Vagina (tissue), 2 donors: Measurements from ENCODE around the gene BACH1. TPM values are rescaled to one million over a fixed set of nuclear protein-coding genes. Genes with fewer than 3 reads are reported as not detected.

Source experiments
- DNase-seq, 2 donors: peaks; one replicate each; pipeline ENCODE4 v3.0.0-alpha.2; 2017; ENCODE audit errors: extremely low spot score in 2 of 2
- H3K27ac ChIP-seq: fragments of 200-600 bp; sonication (generic); one replicate; pipeline ENCODE4 v1.5.1; 2019
- H3K27me3 ChIP-seq: fragments of 200-600 bp; sonication (generic); one replicate; pipeline ENCODE4 v1.5.1; 2019
- H3K36me3 ChIP-seq, 2 donors: fragments of 200-600 bp; sonication (generic); one replicate each; pipeline ENCODE4 v1.5.1; 2017 to 2019
- H3K4me1 ChIP-seq: fragments of 200-600 bp; sonication (generic); one replicate; pipeline ENCODE4 v1.5.1; 2019
- H3K4me3 ChIP-seq, 2 donors: fragments of 200-600 bp; sonication (generic); 1 replicate in 1 of 2; 2 replicates in 1 of 2; pipeline ENCODE4 v1.5.1; 2016 to 2019
- H3K9me3 ChIP-seq: fragments of 200-600 bp; sonication (generic); one replicate; pipeline ENCODE4 v1.5.1; 2019
- CTCF ChIP-seq, 3 experiments: fragments of 450-650 bp in 2 of 3; fragments of 200-600 bp in 1 of 3; sonication (generic) in 1 of 3; IDR thresholded peaks; one replicate each; pipeline ENCODE4 v1.5.1; 2017 to 2019; ENCODE audit warnings: antibody characterized with exemption in 3 of 3, mild to moderate bottlenecking in 2 of 3, moderate library complexity in 2 of 3
- POLR2A ChIP-seq, 2 donors: fragments of 450-650 bp; IDR thresholded peaks; one replicate each; pipeline ENCODE4 v1.6.1; 2017; ENCODE audit warnings: antibody characterized with exemption in 2 of 2, mild to moderate bottlenecking in 2 of 2, moderate library complexity in 2 of 2
- POLR2AphosphoS5 ChIP-seq, 2 donors: sonication (generic); formaldehyde crosslinking; IDR thresholded peaks; one replicate each; pipeline ENCODE4 v1.9.0; 2017; ENCODE audit warnings: antibody characterized with exemption in 2 of 2, mild to moderate bottlenecking in 2 of 2, low read depth in 1 of 2; ENCODE audit not compliant: insufficient read depth in 1 of 2
- intact Hi-C: fragments of 100-400 bp; cut with DNase I; formaldehyde crosslinking; loops from one replicate; pipeline ENCODE4 v1.15.1; 2023
- total RNA-seq: library from RNA; depleted of rRNA; stranded (reverse); fragments of >200 nt; gene quantifications from one replicate; pipeline ENCODE4 v1.2.3, GENCODE V29; 2016

BACH1 gene
- total RNA-seq, 1 donor from 2014 or later: 33.1 TPM

- Histone ChIP-seq H3K9me3 (no peaks in the 10 kb centered on the region), H3K27me3 (no peaks in the 10 kb centered on the region), H3K36me3 (no peaks in the 10 kb centered on the region), H3K27ac (no peak overlapping the region), H3K4me1 (peaks cover 64% of the 10 kb centered on the region), H3K4me3 (no peak overlapping the region)
- no peak for TF ChIP-seq POLR2AphosphoS5 (IDR thresholded peaks at IDR 0.05; ENCODE audit: insufficient read depth in 1 of 2, low read depth in 1 of 2)
- TF ChIP-seq POLR2A (IDR thresholded peaks at IDR 0.05): no peak
- TF ChIP-seq CTCF (IDR thresholded peaks at IDR 0.05): no peak
- intact Hi-C loops: no loop called here
- DNase-seq: no peak
Measured at GRCh38 chr21:29307718-29308455, 9.2 kb downstream of the BACH1 start.

- Histone ChIP-seq H3K4me1 (peaks cover 64% of the 10 kb centered on the region), H3K27me3 (no peaks in the 10 kb centered on the region), H3K36me3 (no peaks in the 10 kb centered on the region), H3K27ac (no peak overlapping the region), H3K4me3 (no peak overlapping the region), H3K9me3 (no peaks in the 10 kb centered on the region)
- no peak for TF ChIP-seq POLR2A (IDR thresholded peaks at IDR 0.05)
- TF ChIP-seq CTCF (IDR thresholded peaks at IDR 0.05): no peak
- no peak for TF ChIP-seq POLR2AphosphoS5 (IDR thresholded peaks at IDR 0.05; ENCODE audit: insufficient read depth in 1 of 2, low read depth in 1 of 2)
- DNase-seq: no peak
- intact Hi-C loops: no loop called here
Measured at GRCh38 chr21:29308456-29308783, 9.7 kb downstream of the BACH1 start.

GRCh38 chr21:29309703-29310102 lies 11.0 kb downstream of the BACH1 start:
- Histone ChIP-seq H3K36me3 (no peaks in the 10 kb centered on the region), H3K27me3 (no peaks in the 10 kb centered on the region), H3K4me1 (peaks cover 64% of the 10 kb centered on the region), H3K4me3 (no peak overlapping the region), H3K27ac (no peak overlapping the region), H3K9me3 (no peaks in the 10 kb centered on the region)
- intact Hi-C loops: no loop called here
- TF ChIP-seq CTCF (IDR thresholded peaks at IDR 0.05): no peak
- no peak for TF ChIP-seq POLR2AphosphoS5 (IDR thresholded peaks at IDR 0.05; ENCODE audit: insufficient read depth in 1 of 2, low read depth in 1 of 2)
- TF ChIP-seq POLR2A (IDR thresholded peaks at IDR 0.05): no peak
- no peak for DNase-seq

GRCh38 chr21:29311802-29312201 lies 13.1 kb downstream of the BACH1 start:
- no peak for DNase-seq
- no peaks in the 10 kb centered on the region for H3K36me3 ChIP-seq
- H3K27me3 ChIP-seq: no peaks in the 10 kb centered on the region
- TF ChIP-seq CTCF (IDR thresholded peaks at IDR 0.05) (no peak), POLR2A (IDR thresholded peaks at IDR 0.05) (no peak), POLR2AphosphoS5 (IDR thresholded peaks at IDR 0.05; ENCODE audit: insufficient read depth in 1 of 2, low read depth in 1 of 2) (no peak)
- no peaks in the 10 kb centered on the region for H3K9me3 ChIP-seq
- no peak overlapping the region for H3K27ac ChIP-seq
- no peak overlapping the region for H3K4me3 ChIP-seq
- peaks cover 61% of the 10 kb centered on the region for H3K4me1 ChIP-seq
- intact Hi-C loops: no loop called here

GRCh38 chr21:29312981-29313380 lies 14.3 kb downstream of the BACH1 start:
- Histone ChIP-seq H3K27ac (no peak overlapping the region), H3K36me3 (no peaks in the 10 kb centered on the region), H3K27me3 (no peaks in the 10 kb centered on the region), H3K4me1 (peaks cover 61% of the 10 kb centered on the region), H3K9me3 (no peaks in the 10 kb centered on the region), H3K4me3 (no peak overlapping the region)
- DNase-seq: no peak
- intact Hi-C loops: no loop called here
- no peak for TF ChIP-seq CTCF (IDR thresholded peaks at IDR 0.05)
- no peak for TF ChIP-seq POLR2A (IDR thresholded peaks at IDR 0.05)
- no peak for TF ChIP-seq POLR2AphosphoS5 (IDR thresholded peaks at IDR 0.05; ENCODE audit: insufficient read depth in 1 of 2, low read depth in 1 of 2)
